RWPE1 (cell line): ENCODE results near the gene PTCRA.

ENCODE experiments used
- CTCF ChIA-PET: fragments of 350-600 bp; sonication (Branson Sonifier 250); formaldehyde crosslinking; extraction: SDS; loops from one replicate; lab custom pipeline; 2021; lab: Yijun Ruan, JAX
- POLR2A ChIA-PET: fragments of 400-600 bp; formaldehyde crosslinking; extraction: SDS; loops from one replicate; lab custom pipeline; 2020; ENCODE audit warnings: antibody characterized with exemption; ENCODE audit not compliant: low non-redundant PET; lab: Yijun Ruan, JAX
- DNase-seq: peaks from one replicate; pipeline ENCODE4 v3.0.0; 2012; ENCODE audit warnings: low spot score
- H3K27ac ChIP-seq: fragments of 450-650 bp; 2 replicates; pipeline ENCODE4 v1.5.1; 2017
- CTCF ChIP-seq: fragments of 450-650 bp; conservative IDR thresholded peaks from 2 replicates; pipeline ENCODE4 v1.5.1; 2017; ENCODE audit warnings: low read depth, mild to moderate bottlenecking

The PTCRA gene

GRCh38 chr6:42933205-42933604 lies 17.4 kb downstream of the PTCRA start:
- CTCF ChIA-PET = no interaction called here
- POLR2A ChIA-PET = no interaction called here
- DNase-seq = no peak

DNA sequence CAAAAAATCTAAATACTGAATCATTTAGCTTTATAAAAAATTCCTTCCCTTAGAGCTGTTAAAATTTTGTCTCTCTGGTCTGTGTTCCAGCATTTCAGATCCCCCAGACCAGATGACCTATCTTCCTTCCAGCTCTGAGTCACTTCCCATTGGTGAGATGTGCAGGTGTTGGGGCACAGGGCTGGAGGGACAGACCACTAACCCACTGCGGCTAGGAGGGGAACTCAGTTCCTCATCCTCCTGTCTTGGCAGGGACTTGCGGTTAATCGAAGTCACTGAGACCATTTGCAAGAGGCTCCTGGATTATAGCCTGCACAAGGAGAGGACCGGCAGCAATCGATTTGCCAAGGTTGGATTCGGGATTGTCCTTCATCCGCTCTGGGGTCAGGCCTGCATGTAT lies 19.5 kb downstream of the PTCRA start:
- DNase-seq = no peak
- CTCF ChIA-PET = no interaction called here
- TF ChIP-seq CTCF = no peak
- POLR2A ChIA-PET = no interaction called here
- peak overlapping the region; percentile 11; the same call in 1 of the 2 replicates for H3K27ac ChIP-seq

More at GRCh38 chr6:42933205-42933604, 17.4 kb downstream of the PTCRA start:
- H3K27ac ChIP-seq = no peak overlapping the region
- no peak for TF ChIP-seq CTCF

DNA sequence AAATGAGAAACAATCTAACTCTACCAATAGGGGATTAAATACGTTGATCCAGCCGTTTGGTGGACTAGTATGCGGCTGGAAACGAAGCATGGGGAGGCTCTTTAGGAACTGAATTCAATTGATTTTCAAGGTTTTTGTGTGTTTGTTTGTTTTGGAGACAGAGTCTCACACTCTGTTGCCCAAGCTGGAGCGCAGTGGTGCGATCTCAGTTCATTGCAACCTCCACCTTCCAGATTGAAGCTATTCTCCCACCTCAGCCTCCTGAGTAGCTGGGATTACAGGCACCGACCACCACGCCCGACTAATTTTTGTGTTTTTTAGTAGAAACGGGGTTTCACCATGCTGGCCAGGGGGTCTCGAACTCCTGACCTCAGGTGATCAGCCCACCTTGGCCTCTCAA lies 20.5 kb downstream of the PTCRA start:
- no peak overlapping the region for H3K27ac ChIP-seq
- ChIA-PET POLR2A (no interaction called here), CTCF (no interaction called here)
- no peak for TF ChIP-seq CTCF
- no peak for DNase-seq

DNA sequence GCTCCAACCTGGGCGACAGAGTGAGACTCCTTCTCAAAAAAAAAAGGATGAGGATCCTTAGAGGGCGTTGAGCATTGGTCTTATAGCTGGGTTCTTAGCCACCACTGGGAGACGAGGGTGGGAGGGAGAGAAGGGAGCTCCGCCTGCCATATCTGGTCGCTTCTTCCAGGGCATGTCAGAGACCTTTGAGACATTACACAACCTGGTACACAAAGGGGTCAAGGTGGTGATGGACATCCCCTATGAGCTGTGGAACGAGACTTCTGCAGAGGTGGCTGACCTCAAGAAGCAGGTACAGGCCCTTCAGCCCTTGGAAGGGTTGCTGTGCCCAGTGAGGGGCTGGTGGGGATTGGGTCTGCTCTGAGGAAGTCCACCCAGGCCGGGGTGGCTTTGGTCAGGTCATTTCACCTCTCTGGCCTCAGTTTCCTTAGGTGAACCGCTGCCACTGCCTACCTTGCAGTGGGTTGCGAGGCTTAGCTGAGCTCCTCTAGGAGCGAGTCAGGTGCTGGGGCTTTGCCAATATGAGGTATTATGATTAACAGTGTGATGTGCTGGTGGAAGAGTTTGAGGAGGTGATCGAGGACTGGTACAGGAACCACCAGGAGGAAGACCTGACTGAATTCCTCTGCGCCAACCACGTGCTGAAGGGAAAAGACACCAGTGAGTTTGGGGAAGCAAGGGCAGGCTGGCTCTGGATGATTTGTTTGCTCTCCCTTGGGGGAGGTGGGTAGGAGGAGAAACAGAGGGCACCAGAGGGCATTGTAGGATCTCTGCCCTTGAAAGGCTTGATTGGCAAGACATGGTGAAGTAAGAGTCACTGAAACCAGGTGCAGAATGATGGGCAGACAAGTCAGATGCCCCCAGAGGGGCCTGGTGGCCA lies 21.9 kb downstream of the PTCRA start:
- no peak for DNase-seq
- TF ChIP-seq CTCF = no peak
- ChIA-PET POLR2A (no interaction called here), CTCF (no interaction called here)
- H3K27ac ChIP-seq = peak overlapping the region; percentile 32

GRCh38 chr6:42938428-42938796 lies 22.6 kb downstream of the PTCRA start:
- TF ChIP-seq CTCF = no peak
- peak overlapping the region; percentile 32 for H3K27ac ChIP-seq
- no peak for DNase-seq
- ChIA-PET CTCF (no interaction called here), POLR2A (no interaction called here)

DNA sequence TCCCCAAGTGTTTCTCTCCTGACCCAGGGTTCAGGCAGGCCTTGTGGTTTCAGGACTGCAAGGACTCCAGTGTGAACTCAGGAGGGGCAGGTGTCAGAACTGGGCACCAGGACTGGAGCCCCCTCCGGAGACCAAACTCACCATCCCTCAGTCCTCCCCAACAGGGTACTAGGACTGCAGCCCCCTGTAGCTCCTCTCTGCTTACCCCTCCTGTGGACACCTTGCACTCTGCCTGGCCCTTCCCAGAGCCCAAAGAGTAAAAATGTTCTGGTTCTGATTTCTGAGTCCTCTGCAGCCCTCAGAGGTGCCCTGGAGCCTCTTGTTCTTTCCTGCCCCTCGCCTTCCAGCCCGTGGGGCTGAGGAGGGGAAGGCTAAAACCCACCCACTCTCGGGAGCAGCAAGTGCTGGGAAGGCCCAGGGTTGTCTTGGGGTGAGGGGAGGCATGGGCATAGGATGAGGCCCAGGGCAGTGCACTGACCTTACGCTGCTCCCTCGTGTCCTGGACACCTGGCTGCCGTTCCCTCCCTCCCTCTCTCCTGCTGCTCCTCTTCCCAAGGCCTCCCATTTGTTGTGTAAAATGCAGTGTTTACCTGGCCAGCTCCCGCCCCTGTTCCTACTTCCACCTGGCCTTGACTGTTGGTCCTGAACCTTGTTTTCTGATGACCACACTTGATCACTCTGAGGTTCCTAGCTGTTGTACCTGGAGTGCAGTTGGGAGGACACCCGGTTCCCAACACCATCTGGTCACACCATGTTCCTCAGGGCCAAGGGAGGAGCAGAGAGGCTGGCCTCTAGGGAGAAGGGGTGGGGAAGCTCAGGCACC lies 23.3 kb downstream of the PTCRA start:
- peak overlapping the region; percentile 32 for H3K27ac ChIP-seq

More for the DNA sequence above, 23.3 kb downstream of the PTCRA start:
- ChIA-PET POLR2A (no interaction called here), CTCF (no interaction called here)
- DNase-seq = no peak
- TF ChIP-seq CTCF = no peak
